NOMO-1 (cell line): Measurements from ENCODE around the gene PCDHGA2.
"Not testable (repeated sequence)": the region's sequence is repeated elsewhere in the genome, so short reads cannot be mapped to it uniquely, and the experiment has no call there.

Source experiments
- DNase-seq, 2 experiments: peaks; one replicate each; lab custom pipeline; 2025; ENCODE audit not compliant: unreplicated experiment in 2 of 2; lab: John Stamatoyannopoulos, UW

Gene PCDHGA2

DNA sequence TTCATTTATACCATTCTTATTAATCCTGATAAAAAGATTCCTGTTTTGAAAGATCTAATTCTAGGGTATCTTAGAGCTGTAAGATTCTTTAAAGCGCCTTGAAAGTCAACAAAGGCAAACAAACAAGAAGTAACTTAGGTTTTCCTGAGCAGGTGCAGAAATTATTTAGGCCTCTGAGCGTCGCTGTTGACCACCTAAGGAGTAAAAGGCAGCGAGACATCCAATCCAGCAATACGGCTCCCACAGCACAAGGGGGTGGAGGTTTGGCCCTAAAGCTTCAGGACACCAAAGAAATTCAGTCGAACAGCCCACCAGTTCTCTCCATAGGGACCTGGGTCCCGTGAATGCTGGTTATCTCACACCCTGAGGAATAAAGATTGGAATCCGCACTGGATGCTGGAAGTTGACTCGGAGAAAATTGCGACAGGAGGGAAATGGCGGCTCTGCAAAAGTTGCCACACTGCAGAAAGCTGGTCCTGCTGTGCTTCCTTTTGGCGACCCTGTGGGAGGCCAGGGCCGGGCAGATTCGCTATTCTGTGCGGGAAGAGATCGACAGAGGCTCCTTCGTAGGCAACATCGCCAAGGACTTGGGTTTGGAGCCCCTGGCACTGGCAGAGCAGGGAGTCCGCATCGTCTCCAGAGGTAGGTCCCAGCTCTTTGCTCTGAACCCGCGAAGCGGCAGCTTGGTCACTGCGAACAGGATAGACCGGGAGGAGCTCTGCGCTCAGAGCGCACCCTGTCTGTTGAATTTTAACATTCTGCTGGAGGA, at the start of gene PCDHGA2:
Gene PCDHGA2 (plus strand): TSS at position 223 of the 769 bp plus-strand sequence.
- no peak for DNase-seq

DNA sequence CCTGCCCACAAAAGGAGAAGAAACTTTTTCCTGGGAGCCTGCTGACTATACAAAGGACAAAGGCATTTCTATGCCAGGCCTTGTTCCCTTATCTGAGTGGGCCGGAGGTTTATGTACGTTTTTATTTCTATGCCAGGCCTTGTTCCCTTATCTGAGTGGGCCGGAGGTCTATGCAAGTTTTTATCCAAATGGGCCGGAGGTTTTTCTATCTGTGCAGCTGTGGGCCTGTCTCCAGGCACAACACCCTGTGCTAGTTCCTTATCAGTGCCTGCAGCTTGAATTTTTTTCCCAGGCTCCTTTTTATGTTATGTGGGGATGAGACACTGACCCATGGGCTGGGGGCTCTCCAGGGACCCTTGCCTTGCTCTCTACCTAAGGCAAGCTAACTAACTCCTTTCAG, 40.2 kb upstream of the PCDHGA2 start:
- no peak for DNase-seq

DNA sequence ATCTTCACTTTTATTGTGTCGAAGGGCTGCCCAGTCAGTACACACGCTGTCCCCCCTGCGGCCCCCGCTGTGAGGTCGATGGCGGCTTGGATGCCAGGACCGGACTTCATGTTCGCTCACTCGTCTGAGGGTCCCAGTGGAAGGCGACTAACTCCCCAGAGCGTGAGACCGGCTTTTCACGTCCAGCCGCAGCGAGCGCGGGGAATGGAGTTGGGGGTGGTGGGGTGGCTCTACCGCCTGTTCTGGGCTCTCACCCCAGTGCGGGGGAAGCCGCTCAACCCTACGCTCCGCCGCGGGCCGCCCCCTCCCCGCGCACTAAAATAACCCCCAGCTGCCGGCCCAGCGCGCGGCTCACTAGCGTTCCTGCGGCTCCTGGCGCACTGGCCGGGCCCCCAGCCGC, 34.8 kb upstream of the PCDHGA2 start, which contains the start of gene SLC25A2:
Gene SLC25A2 (minus strand): TSS at position 294 of the 400 bp plus-strand sequence. CDS start 184 bp downstream, at position 110.
- no peak for DNase-seq

DNA sequence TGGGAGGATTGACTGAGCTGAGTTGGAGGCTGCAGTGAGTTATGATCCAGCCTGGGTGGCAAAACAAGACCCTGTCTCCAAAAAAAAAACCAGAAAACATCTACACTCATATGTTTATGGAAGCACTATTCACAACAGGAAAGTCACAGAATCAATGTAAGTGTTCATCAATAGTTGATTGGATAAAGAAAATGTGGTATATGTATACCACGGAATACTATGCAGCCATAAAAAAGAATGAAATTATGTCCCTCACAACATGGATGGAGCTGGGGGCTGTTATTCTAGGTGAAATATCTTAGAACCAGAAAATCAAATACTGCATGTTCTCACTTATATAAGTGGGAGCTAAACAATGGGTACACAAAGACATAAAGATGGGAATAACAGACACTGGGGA, 31.9 kb upstream of the PCDHGA2 start:
- DNase-seq: no peak

DNA sequence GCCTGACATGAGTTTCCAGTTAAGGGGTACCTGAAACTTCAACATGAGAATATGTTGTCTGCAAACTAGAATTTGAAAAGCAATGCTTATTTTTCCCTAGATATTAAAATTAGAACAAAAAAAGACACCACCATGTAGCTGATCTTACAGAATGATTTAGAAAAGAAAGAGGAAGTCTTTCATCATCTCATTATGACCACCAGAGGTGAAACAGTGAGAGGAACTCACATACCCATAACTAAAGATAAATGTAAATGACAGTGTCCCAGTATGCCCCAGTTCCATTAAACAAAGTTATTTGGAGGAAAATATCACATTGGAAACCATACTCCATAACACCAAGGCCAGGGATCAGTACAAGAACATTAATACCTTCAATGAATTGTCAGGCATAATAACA, 24.8 kb upstream of the PCDHGA2 start:
- DNase-seq: no peak

DNA sequence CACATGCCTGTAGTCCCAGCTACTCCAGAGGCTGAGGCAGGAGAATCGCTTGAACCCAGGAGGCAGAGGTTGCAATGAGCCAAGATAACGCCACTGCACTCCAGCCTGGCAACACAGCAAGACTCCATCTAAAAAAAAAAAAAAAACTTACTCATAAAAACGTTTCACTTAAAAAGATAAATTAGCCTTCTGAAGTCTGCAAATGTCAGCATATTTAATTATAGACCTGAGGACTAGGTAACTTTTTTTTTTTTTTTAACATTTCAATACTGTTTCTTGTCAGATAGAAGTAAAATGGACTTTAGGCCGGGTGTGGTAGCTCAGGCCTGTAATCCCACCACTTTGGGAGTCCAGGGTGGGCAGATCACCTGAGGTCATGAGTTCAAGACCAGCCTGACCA, 21.6 kb upstream of the PCDHGA2 start:
- DNase-seq: not testable (repeated sequence)

DNA sequence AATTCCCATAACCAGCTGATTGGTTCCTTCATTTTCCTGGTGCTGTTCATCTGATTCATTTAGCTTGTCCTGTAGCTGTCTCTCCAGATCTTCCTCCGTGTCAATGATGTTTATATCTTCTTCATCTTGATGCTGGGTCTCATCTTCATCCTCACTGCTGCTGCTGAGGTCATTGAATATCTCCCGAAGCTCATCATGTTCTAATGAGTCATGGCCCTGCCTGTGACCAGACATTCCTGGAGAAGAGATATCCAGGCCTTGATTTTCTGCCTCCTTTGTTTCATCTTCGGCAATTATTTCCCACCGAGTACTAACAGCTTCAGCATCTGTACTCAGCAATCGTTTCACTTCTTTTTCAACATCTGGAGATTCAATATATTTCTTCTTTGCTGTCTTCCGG, 19.4 kb upstream of the PCDHGA2 start:
- DNase-seq: no peak

DNA sequence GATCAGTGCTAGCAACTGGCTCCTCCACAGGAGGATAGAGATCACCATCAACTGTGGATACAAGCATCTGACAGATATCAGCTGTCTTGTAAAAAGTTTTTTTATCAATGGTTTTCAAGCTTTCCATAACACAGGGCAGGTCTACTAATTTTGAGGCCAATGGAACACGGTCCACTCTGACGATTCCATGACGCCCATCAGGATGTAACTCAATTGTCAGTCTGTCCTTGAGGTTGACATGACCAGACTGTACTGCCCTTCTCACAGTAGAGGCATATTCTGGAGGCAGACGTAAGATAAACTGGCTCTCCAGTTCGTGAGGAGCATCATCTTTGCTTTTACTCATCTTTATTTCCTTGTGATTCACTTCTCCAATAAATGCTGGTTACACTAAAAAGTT, 18.9 kb upstream of the PCDHGA2 start:
- no peak for DNase-seq

DNA sequence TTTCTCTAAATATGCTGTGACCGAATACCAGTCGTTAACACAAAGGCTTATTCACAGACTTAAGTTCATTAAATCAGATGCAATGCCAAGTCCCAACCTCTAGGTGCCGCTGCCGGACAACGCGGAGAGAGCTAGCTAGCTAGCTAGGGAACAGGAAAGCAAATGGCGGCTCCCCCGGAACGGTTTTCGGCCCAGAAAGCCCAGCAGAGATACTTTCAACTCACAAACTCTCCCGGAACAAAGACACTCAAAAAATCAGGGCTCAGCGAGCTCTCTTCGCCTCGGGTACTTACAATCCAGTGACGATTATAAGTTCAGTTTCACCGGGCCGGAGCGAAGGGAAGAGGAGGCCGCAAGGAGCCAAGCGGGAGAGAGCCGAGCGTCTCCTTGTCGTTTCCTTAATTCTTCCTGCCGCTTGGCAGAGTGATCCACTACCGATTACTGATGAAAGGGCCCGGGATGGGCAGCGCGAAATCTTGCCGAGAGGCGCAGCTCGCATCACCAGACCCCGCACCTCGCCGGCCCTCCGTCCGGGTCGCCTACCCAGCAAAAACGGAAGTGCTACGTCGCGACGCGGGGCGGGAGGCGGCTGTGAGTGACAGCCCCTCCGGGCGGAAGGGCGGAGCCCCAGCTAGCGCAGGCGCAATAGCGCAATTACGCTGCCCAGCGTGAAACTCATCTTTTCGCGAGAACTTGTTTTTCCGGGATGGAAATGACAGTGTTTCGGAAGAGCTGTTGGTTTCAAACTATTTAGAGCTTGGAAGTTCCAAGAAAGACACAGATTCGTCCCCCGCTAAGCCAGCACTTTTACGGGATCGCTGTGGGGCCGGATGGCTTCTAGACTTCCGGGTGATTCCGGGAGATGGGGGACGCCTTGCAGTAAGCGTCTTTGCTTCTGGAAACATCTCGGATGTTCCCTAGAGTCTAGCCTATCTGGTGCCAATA, 18.1 kb upstream of the PCDHGA2 start, which contains the start of gene TAF7:
Gene TAF7 (minus strand): TSS at position 560 of the 945 bp plus-strand sequence. CDS start 740 bp downstream, outside the sequence.
- peak; percentile 86 to 90 for DNase-seq

DNA sequence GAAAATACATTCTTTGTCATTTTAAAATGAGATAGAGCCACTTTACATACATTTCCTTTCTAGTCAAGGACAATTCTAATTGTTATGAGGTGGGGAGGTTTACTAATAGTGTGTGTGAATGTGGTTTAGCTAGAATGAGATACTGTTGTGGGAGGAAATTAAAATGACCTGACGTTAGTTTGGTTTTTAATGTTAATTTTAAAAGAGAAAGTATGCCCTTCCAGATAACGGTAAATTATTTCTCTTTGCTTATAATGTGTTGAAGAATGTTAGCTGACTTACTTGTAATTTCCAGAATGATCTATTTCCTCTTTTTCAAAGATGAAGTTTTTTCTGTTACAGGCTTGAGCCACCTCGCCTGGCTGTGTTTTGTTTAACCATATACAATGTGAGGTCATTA, 16.3 kb upstream of the PCDHGA2 start:
- no peak for DNase-seq

DNA sequence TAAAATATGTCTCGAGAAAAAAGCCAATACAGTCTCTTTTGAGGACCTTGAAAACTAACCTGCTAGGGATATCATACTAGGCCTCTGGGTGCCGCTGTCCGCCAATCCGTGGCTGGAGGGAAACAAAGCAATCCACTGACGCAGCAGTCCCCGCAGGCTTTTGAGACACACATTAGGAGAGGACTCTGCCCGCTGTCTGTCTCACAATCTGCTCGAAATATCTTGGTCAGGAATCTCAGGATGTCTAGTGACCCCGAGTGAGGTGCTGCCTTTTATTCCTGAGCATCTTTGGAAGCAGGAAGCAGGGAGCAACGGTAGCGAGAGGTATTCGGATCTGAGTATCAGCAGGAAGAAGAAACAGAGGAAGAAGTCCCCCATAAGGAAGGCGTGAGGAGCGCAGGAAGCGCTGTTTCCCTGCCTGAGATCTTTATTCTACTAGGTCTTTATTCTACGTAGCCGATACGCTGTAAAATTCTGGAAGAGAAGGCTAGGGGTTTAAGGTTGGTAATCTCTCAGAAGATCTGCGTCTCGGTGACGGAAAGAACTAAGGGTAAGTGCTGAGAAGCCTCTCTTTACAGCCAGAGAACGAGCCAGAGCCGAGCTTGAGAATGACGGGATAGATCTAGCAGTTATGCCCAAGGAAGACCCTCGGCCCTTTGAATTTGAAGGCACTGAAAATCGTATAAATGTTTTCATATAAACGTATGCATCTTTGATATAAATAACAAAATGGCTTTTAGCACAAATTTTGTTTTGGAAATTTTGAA, 12.3 kb upstream of the PCDHGA2 start:
- DNase-seq: peak; percentile 39 to 53

DNA sequence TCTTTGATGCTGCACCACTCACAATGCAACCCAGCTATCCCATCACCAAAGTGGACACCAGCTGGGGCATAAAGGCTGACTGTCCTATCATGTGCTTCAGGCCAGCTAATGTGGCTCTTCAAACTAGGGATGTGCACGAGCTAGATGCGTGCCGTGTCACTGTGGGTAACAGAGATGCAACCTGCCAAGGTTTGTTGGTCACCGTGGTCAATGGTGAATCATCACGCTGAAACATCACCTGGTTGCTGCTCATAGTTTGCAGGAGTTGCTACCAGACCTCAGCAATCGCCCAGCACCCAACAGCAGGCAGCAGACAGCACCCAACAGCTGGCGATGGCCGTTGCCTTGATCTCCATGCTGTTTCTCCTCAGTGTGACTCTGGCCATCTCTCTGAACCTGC, 10.3 kb upstream of the PCDHGA2 start:
- no peak for DNase-seq

DNA sequence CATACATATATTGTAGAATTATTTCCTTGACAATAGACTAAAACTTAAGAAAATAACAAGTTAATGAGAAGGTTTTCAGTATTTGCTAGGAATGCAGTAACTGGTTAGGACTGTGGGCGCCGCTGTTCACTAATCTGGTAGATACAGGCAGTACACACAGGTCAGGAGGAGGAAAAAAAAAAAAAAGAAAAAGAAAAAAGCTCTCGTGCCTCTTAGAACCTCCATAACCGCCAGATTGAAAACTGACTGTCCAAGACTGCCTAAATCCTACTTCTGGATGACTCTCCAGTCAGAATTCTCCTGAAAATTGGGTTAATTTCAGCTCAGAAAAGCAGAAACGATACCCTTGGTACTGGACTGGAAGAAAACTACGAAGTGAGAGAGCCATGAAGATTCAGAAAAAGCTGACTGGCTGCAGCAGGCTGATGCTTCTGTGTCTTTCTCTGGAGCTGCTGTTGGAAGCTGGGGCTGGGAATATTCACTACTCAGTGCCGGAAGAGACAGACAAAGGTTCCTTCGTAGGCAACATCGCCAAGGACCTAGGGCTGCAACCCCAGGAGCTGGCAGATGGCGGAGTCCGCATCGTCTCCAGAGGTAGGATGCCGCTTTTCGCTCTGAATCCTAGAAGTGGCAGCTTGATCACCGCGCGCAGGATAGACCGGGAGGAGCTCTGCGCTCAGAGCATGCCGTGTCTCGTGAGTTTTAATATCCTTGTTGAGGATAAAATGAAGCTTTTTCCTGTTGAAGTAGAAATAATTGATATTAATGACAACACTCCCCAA, 8.1 kb upstream of the PCDHGA2 start, which contains the start of gene PCDHGA1:
Gene PCDHGA1 (plus strand): TSS at position 216 of the 782 bp plus-strand sequence.
- DNase-seq: no peak

DNA sequence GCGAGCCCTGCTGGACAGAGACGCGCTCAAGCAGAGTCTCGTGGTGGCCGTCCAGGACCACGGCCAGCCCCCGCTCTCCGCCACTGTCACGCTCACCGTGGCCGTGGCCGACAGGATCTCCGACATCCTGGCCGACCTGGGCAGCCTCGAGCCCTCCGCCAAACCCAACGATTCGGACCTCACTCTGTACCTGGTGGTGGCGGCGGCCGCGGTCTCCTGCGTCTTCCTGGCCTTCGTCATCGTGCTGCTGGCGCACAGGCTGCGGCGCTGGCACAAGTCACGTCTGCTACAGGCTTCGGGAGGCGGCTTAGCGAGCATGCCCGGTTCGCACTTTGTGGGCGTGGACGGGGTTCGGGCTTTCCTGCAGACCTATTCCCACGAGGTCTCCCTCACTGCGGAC, 6.0 kb upstream of the PCDHGA2 start:
- DNase-seq: not testable (repeated sequence)

DNA sequence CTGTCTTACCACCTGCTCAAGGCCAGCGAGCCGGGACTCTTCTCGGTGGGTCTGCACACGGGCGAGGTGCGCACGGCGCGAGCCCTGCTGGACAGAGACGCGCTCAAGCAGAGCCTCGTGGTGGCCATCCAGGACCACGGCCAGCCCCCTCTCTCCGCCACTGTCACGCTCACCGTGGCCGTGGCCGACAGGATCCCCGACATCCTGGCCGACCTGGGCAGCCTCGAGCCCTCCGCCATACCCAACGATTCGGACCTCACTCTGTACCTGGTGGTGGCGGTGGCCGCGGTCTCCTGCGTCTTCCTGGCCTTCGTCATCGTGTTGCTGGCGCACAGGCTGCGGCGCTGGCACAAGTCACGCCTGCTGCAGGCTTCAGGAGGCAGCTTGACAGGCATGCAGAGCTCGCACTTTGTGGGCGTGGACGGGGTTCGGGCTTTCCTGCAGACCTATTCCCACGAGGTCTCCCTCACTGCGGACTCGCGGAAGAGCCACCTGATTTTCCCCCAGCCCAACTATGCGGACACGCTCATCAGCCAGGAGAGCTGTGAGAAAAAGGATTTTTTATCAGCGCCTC, 2.3 kb downstream of the PCDHGA2 start:
- DNase-seq: not testable (repeated sequence)

DNA sequence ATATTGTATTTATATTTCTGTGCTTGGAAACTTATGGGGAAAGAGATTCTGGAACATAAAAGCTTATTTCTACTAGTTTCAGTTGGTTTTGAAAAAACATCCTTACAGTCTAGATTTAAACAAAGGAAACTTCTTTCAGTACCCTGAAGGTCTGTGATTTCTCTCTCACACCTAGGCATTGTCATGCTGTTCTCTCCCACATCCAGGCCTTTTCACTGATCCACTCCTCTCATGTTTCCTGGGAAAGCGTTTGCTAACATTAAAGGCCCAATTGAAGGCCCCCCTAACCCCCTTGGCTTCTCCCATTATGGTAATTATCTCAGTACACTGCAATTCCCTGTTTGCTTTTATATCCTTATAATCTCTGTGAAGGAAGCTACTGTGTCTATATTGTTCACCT, 4.2 kb downstream of the PCDHGA2 start:
- DNase-seq: no peak

DNA sequence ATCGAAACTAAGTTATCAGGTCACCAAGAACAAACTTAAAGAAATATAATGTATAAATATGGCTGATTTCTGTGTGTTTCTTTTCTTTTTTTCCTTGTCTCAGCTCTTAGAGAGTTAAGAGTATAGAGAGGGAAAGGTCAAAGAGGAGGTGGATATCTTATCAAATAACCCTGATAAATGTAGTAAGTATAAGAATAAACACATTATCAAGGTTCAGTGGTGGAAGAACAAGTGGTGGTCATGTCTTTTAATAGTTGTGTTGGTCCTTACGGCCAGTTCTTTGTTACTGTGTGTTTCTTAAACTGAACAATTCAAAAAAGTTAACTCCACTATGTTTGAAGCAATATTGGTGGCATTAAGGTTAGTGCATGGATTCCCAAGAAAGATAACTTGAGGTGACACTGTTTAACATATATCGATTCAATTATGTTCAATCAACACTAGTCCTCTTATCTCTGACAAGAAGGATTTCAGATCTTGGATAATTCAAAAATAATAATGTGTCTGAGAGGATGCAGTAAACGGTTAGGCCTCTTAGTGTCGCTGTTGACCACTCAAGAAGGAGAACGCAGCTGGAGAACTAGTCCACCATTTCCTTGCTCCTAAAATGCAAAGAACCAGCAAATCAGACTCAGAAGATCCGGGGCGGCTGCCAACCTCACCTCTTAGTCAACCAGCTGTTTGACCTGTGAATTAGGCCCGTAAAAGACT, 4.8 kb downstream of the PCDHGA2 start, which contains the start of gene PCDHGA3:
Gene PCDHGA3 (plus strand): TSS at position 588 of the 711 bp plus-strand sequence. CDS start 205 bp downstream, outside the sequence.
- DNase-seq: no peak

DNA sequence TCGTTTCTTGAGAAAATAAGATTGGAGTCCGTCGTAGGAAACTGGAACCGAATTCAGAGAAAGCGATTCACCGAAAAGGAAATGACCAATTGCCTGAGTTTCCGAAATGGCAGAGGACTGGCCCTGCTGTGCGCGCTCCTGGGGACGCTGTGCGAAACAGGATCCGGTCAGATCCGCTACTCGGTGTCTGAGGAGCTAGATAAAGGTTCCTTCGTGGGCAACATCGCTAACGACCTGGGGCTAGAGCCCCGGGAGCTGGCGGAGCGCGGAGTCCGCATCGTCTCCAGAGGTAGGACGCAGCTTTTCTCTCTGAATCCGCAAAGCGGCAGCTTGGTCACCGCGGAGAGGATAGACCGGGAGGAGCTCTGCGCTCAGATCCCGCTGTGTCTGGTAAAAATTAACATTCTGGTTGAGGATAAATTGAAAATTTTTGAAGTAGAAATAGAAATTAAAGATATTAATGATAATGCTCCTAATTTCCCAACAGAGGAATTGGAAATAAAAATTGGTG, 5.4 kb downstream of the PCDHGA2 start:
- no peak for DNase-seq

DNA sequence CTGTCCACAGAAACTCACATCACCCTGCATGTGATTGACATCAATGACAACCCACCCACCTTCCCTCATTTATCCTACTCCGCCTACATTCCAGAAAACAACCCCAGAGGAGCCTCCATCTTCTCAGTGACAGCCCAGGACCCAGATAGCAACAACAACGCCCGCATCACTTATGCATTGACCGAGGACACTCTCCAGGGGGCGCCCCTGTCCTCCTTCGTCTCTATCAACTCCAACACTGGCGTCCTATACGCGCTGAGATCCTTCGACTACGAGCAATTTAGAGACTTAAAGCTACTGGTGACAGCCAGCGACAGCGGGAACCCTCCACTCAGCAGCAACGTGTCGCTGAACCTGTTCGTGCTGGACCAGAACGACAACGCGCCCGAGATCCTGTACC, 6.8 kb downstream of the PCDHGA2 start:
- no peak for DNase-seq
